WTC11 (cell line): ENCODE measurements around the gene RPS6KB2.

Source experiments
- CTCF ChIP-seq: fragments of 200-600 bp; IDR thresholded peaks from 2 replicates; pipeline ENCODE4 v1.8.0; 2022; ENCODE audit warnings: antibody characterized with exemption
- TP53 ChIP-seq: sonication (generic); formaldehyde crosslinking; IDR thresholded peaks from 2 replicates; pipeline ENCODE4 v1.8.1; 2023; ENCODE audit warnings: mild to moderate bottlenecking, missing genetic modification reagents

GRCh38 chr11:67384851-67385366 is 43.4 kb upstream of the RPS6KB2 start:
- TF ChIP-seq TP53 (CRISPR knock-in tag), result no peak
- TF ChIP-seq CTCF, result no peak
